Measurements from ENCODE around the gene GADD45G.

- TF ChIP-seq RAD21 (IDR thresholded peaks at IDR 0.05; ENCODE audit: low read length), result no peak
- no peak for TF ChIP-seq CTCF (IDR thresholded peaks at IDR 0.05)
- no peak for TF ChIP-seq GABPA (IDR thresholded peaks at IDR 0.05; ENCODE audit: low read depth)
- no peak for TF ChIP-seq JUND (IDR thresholded peaks at IDR 0.05)
- no peak for TF ChIP-seq TCF12 (IDR thresholded peaks at IDR 0.05)
- no peak for TF ChIP-seq RFX5 (IDR thresholded peaks at IDR 0.05; ENCODE audit: low read length)
Measured at GRCh38 chr9:89609426-89610006, 4.7 kb downstream of the GADD45G start.
